K562 (cell line): ENCODE results near the gene TMSB4X. TPM values are rescaled to one million over a fixed set of nuclear protein-coding genes. Genes with fewer than 3 reads are reported as not detected.

ENCODE experiments used
- CEBPZ ChIP-seq: fragments of 150-350 bp; IDR thresholded peaks from 2 replicates; pipeline ENCODE4 v1.6.1; 2014; ENCODE audit warnings: low read depth, mild to moderate bottlenecking, low read length, borderline replicate concordance
- HINFP ChIP-seq: fragments of 450-650 bp; conservative IDR thresholded peaks from 2 replicates; pipeline ENCODE4 v1.6.1; 2016; ENCODE audit warnings: missing genetic modification characterization, low read depth, mild to moderate bottlenecking, control low read depth, missing compliant biosample characterization
- MXI1 ChIP-seq: IDR thresholded peaks from 2 replicates; pipeline ENCODE4 v1.6.1; 2011; ENCODE audit warnings: low read depth, mild to moderate bottlenecking, improper control_type of control experiment, low read length
- NUFIP1 ChIP-seq: fragments of 450-650 bp; IDR thresholded peaks from 2 replicates; pipeline ENCODE4 v1.6.1; 2018; ENCODE audit not compliant: partially characterized antibody
- RBM14 ChIP-seq: fragments of 200-400 bp; formaldehyde crosslinking; IDR thresholded peaks from 2 replicates; pipeline ENCODE4 v1.6.1; 2018; ENCODE audit warnings: low read depth, mild to moderate bottlenecking, low read length, moderate library complexity, borderline replicate concordance; ENCODE audit not compliant: insufficient read depth
- SIX5 ChIP-seq, 2 experiments: IDR thresholded peaks; 2 replicates each; pipeline ENCODE4 v1.6.1; 2011; ENCODE audit warnings: low read length in 2 of 2, borderline replicate concordance in 1 of 2, low read depth in 1 of 2, mild to moderate bottlenecking in 1 of 2, moderate library complexity in 1 of 2; ENCODE audit not compliant: insufficient read depth in 1 of 2
- SMAD3 ChIP-seq: fragments of 450-650 bp; formaldehyde crosslinking; conservative IDR thresholded peaks from 2 replicates; pipeline ENCODE4 v1.4.0; 2020; ENCODE audit warnings: mild to moderate bottlenecking
- TAF1 ChIP-seq: IDR thresholded peaks from 2 replicates; pipeline ENCODE4 v1.6.1; 2011; ENCODE audit warnings: mild to moderate bottlenecking, low read length, moderate library complexity; ENCODE audit not compliant: insufficient read depth, control insufficient read depth, severe bottlenecking; ENCODE audit errors: extremely low read depth
- ZNF146 ChIP-seq: IDR thresholded peaks from one replicate; pipeline ENCODE4 v1.6.1; 2018; ENCODE audit warnings: missing compliant biosample characterization; ENCODE audit not compliant: unreplicated experiment
- ZNF232 ChIP-seq: sonication (generic); formaldehyde crosslinking; IDR thresholded peaks from 2 replicates; pipeline ENCODE4 v1.8.0; 2022; ENCODE audit warnings: mild to moderate bottlenecking, missing genetic modification reagents
- ZNF449 ChIP-seq: fragments of 250-450 bp; sonication (Bioruptor Pico); IDR thresholded peaks from 2 replicates; pipeline ENCODE4 v1.8.0; 2022; ENCODE audit warnings: moderate library complexity, mild to moderate bottlenecking, inconsistent platforms
- ZNF668 ChIP-seq: fragments of 250-450 bp; sonication (Bioruptor Pico); IDR thresholded peaks from 2 replicates; pipeline ENCODE4 v1.8.0; 2022; ENCODE audit warnings: mild to moderate bottlenecking, inconsistent platforms
- ZNF707 ChIP-seq: fragments of 250-450 bp; sonication (Bioruptor Pico); conservative IDR thresholded peaks from 2 replicates; pipeline ENCODE4 v1.8.0; 2022; ENCODE audit warnings: inconsistent platforms, mild to moderate bottlenecking, moderate library complexity
- ZNF780A ChIP-seq: fragments of 250-450 bp; sonication (Bioruptor Pico); IDR thresholded peaks from 2 replicates; pipeline ENCODE4 v1.5.0; 2021; ENCODE audit warnings: mild to moderate bottlenecking
- polyA plus RNA-seq, 8 experiments: library from polyadenylated mRNA; depleted of rRNA in 4 of 8; stranded (reverse) in 5 of 8; unstranded in 3 of 8; fragments of >200 nt; fragmentation: Nextera tagmentation in 2 of 8; fragmentation: Illumina TruSeq in 1 of 8; extraction: Ambion mirVana in 2 of 8; extraction: Trizol in 1 of 8; gene quantifications; 2 replicates each; pipeline versions ENCODE4 v1.2.1 to v1.2.3, GENCODE V29; 2011 to 2014; ENCODE audit warnings: inconsistent platforms in 1 of 8, missing spikeins in 1 of 8
- total RNA-seq, 7 experiments: library from RNA; depleted of rRNA in 6 of 7; stranded (reverse); fragments of >200 nt in 6 of 7; fragmentation: Illumina TruSeq in 2 of 7; extraction: Trizol in 2 of 7; gene quantifications; 2 replicates each; pipeline versions ENCODE4 v1.2.1 to v1.2.3, GENCODE V29; 2011 to 2021; ENCODE audit warnings: low replicate concordance in 1 of 7

Gene TMSB4X
- total and polyA plus RNA-seq, 9 of the 15 experiments (the other 6 are each of a cell fraction or from before 2014, with no cell fraction given) = 1,035 to 2,035 (median 1,529) TPM

GRCh38 chrX:12974796-12975669 lies at the start of gene TMSB4X (continued):
- TF ChIP-seq CEBPZ = no peak
- TF ChIP-seq ZNF449 = no peak
- TF ChIP-seq ZNF232 (CRISPR knock-in tag) = no peak
- no peak for TF ChIP-seq ZNF780A (CRISPR knock-in tag)
- no peak for TF ChIP-seq SIX5 (IDR thresholded peaks at IDR 0.05; ENCODE audit: borderline replicate concordance in 1 of 2, insufficient read depth in 1 of 2, low read depth in 1 of 2, low read length in 2 of 2)
- no peak for TF ChIP-seq ZNF146 (CRISPR knock-in tag)
- no peak for TF ChIP-seq HINFP (tag)
- no peak for TF ChIP-seq ZNF707
- TF ChIP-seq MXI1 = no peak
- TF ChIP-seq RBM14 = no peak
- no peak for TF ChIP-seq NUFIP1
- TF ChIP-seq ZNF668 (CRISPR knock-in tag) = no peak
- TF ChIP-seq SMAD3 (CRISPR knock-in tag) = no peak
- peak; percentile 79 for TF ChIP-seq TAF1
